Omental fat pad (tissue), 4 donors: ENCODE results near the gene IQCK. TPM values are rescaled to one million over a fixed set of nuclear protein-coding genes. Genes with fewer than 3 reads are reported as not detected.

Experiments used
- ATAC-seq: fragments of 150-250 bp; one replicate; pipeline ENCODE4 v1.9.1; 2016; ENCODE audit warnings: mild to moderate bottlenecking, moderate library complexity; ENCODE audit not compliant: low FRiP score
- DNase-seq: peaks from one replicate; pipeline ENCODE4 v3.0.0-alpha.2; 2019; ENCODE audit warnings: low spot score
- total RNA-seq, 4 donors: library from RNA; depleted of rRNA; stranded (reverse); fragments of >200 nt; gene quantifications; one replicate each; pipeline ENCODE4 v1.1.0, GENCODE V29; 2016
- TF ChIP-seq, protein P1 (sequence below), 3 donors: fragments of 450-650 bp; IDR thresholded peaks; one replicate each; pipeline ENCODE4 v1.5.1; 2016 to 2017; ENCODE audit warnings: antibody characterized with exemption in 3 of 3, mild to moderate bottlenecking in 3 of 3, moderate library complexity in 2 of 3

Gene IQCK
- total RNA-seq, 4 donors from 2014 or later: 14.5 to 28.2 (median 18.9) TPM

DNA sequence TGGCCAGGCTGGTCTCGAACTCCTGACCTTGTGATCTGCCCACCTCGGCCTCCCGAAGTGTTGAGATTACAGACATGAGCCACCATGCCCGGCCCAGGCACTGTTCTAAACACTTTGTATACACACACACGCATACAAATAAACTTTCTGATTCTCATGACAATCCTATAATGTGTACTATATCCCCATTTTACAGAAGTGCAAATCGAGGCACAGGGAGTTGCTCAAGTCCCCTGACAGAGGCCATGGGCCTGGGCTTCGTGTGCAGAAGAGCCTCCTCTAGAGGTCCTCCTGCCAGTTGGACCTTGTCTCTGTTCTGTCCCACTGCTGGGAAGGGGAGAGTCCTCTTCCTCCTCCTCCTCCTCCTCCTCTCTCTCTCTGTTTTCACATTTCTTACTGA is 176.5 kb downstream of the IQCK start:
- ATAC-seq (no peak), DNase-seq (no peak)
- TF ChIP-seq, protein P1, sequence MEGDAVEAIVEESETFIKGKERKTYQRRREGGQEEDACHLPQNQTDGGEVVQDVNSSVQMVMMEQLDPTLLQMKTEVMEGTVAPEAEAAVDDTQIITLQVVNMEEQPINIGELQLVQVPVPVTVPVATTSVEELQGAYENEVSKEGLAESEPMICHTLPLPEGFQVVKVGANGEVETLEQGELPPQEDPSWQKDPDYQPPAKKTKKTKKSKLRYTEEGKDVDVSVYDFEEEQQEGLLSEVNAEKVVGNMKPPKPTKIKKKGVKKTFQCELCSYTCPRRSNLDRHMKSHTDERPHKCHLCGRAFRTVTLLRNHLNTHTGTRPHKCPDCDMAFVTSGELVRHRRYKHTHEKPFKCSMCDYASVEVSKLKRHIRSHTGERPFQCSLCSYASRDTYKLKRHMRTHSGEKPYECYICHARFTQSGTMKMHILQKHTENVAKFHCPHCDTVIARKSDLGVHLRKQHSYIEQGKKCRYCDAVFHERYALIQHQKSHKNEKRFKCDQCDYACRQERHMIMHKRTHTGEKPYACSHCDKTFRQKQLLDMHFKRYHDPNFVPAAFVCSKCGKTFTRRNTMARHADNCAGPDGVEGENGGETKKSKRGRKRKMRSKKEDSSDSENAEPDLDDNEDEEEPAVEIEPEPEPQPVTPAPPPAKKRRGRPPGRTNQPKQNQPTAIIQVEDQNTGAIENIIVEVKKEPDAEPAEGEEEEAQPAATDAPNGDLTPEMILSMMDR (IDR thresholded peaks at IDR 0.05): no peak

DNA sequence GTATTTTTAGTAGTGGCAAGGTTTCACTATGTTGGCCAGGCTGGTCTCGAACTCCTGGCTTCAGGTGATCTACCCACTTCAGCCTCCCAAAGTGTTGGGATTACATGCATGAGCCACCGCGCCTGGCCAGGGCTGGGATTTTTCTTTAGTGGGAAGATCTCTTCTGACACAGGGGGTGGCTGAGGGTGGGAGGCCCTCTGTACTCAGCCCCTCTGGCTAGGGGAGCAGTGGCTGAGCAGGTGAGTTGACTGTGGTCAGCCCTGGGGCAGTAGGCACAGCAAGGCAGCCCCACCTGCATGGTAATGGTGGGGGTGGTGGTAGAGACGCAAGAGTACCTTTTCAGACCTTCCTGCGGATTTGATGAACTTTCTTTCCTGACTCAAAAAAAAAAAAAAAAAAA is 178.9 kb downstream of the IQCK start:
- ATAC-seq (no peak), DNase-seq (no peak)
- TF ChIP-seq, protein P1 (IDR thresholded peaks at IDR 0.05): no peak

DNA sequence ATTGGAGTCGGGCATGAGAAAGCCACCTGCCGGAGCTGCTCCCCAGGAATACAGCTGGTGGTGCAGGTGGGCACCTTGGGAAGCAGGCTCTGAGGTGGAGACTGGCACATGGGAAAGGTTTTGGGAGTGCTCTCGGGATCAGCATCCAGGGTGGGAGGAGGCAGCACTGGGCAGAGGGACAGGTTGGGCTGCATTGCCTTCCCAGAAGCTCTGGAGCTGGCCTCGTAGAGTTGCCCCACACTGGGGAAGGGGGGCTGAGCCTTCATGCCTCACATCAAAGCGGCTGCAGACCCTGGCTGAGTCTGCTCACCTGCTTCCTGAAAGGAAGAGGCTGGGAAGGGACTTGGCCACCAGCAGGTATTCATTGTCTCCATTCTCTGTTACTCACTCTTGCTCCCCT is 180.1 kb downstream of the IQCK start:
- no peak for ATAC-seq
- TF ChIP-seq, protein P1 (IDR thresholded peaks at IDR 0.05): no peak
- no peak for DNase-seq

DNA sequence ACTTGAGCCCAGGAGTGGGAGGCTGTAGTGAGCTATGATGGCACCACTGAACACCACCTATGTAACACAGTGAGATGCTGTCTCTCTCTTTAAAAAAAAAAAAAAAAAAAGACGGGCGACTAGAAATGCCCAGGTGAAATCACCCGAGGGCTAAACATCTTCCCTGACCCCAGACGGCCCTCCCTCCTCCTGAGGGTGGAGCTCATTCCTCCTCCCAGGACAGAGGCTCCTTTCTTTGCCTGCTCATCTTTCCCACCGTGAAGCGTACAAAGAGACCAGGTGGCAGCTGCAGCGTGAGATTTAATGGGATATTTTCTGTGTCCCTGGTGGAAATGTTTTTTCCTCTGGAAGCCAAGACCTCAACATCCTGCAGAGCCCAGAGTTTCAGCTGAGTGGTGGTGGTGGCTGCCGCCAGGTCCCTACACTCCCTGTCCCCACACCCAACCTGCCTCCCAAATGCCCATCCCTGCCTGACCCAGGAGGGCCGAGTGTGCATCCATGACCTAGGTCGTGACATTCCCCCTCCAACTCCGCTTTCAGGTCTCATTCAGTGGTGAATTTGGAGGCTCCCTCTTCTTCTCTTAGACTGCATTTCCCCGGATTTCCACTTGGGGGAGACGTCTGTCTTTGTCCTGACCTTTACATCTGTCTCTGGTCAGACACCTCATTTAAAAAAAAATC is 181.0 kb downstream of the IQCK start:
- TF ChIP-seq, protein P1 (IDR thresholded peaks at IDR 0.05): no peak
- DNase-seq (no peak), ATAC-seq (no peak)

DNA sequence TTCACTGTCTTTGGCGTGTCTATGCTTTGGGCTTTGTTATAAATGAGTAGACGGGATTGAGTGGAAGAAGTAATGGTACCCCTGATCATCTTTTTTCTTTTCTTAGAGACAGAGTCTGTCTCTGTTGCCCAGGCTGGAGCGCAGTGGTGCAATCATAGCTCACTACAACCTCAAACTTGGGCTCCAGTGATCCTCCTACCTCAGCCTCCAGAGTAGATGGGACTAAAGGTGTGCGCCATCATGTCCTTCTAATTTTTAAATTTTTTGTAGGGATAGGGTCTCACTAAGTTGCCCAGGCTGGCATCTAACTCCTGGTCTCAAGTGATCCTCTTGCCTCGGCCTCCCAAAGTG is 181.5 kb downstream of the IQCK start:
- DNase-seq (no peak), ATAC-seq (no peak)
- TF ChIP-seq, protein P1 (IDR thresholded peaks at IDR 0.05): no peak

DNA sequence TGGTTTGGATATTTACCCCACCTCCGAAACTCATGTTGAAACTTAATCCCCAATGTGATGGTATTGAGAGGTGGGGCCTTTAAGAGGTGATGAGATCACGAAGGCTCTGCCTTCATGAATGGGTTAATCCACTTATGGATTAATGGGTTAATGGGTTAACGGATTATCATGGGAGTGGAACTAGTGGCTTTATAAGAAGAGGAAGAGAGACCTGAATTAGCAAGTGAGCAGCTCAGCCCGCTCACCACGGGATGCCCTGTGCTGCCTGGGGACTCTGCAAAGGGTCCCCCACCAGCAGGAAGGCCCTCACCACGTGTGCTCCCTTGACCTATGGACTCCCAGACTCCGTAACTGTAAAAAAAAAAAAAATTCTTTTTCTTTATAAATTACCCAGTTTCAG is 183.1 kb downstream of the IQCK start:
- no peak for DNase-seq
- TF ChIP-seq, protein P1 (IDR thresholded peaks at IDR 0.05): no peak
- ATAC-seq: no peak

DNA sequence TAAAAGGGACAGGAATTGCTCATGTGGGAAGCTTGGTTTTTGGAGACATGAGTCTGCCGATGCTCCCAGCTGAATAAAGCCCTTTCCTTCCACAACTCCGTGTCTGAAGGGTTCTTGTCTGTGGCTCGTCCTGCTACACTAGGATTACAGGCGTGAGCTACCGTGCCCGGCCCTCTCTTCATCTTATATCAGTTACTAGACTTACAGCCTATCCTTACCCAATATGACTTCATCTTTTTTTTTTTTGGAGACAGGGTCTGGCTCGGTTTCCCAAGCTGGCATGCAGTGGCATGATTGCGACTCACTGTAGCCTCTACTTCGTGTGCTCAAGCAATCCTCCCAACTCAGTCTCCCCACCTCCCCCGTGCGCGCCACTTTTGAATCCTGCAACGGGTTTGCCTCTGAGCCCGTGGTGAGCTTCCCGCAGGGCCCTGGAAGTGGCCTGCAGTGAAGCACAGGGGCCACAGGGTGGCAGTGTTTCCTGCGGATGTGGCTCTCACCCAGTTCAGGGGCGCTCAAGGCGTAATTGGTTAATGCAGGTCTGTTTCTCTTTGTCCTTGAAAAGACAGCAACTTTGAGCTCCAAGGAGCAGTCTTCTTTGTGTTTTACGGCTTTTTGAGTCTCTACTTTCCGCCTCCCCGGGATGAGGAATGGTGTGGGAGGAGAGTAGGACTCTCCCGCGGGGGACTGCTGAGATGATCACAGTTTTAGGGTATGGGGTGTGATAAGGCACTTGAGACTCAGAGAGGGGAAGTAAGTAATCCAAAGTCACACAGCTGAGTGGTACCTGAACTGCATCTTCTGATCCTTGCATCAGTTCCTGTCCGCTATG is 189.3 kb downstream of the IQCK start:
- TF ChIP-seq, protein P1 (IDR thresholded peaks at IDR 0.05): peak in 1 of 3 donors; percentile 26
- ATAC-seq (peak; percentile 75), DNase-seq (no peak)
